GM18868 (cell line): Measurements from ENCODE around the gene UNC45B.
A peak's percentile ranks its signal among the peaks of the same experiment; 100 is the strongest.
"Not testable (repeated sequence)": the region's sequence is repeated elsewhere in the genome, so short reads cannot be mapped to it uniquely, and the experiment has no call there.

Experiments
- ATAC-seq: cut with Tn5 transposase; IDR thresholded peaks from one replicate; pipeline ENCODE4 v1.9.1; 2021; ENCODE audit warnings: mild to moderate bottlenecking, moderate library complexity; ENCODE audit not compliant: unreplicated experiment

UNC45B gene

GRCh38 chr17:35147375-35147905, at the start of gene UNC45B:
TSS of gene UNC45B (plus strand) at chr17:35147817. CDS start at chr17:35148264, 447 bp downstream.
- no peak for ATAC-seq

GRCh38 chr17:35099908-35100307, 47.7 kb upstream of the UNC45B start:
- no peak for ATAC-seq

- no peak for ATAC-seq
These were observed 46.6 kb upstream of the UNC45B start for GRCh38 chr17:35101036-35101435.

GRCh38 chr17:35101725-35102124, 45.9 kb upstream of the UNC45B start:
- ATAC-seq, result no peak

- no peak for ATAC-seq
These were observed 44.3 kb upstream of the UNC45B start for GRCh38 chr17:35103271-35103670.

- no peak for ATAC-seq
These were observed 42.7 kb upstream of the UNC45B start for GRCh38 chr17:35104844-35105450.

GRCh38 chr17:35110791-35111190, 36.8 kb upstream of the UNC45B start:
- ATAC-seq, result not testable (repeated sequence)

- no peak for ATAC-seq
These were observed 30.8 kb upstream of the UNC45B start for GRCh38 chr17:35116845-35117244.

- peak; percentile 41 for ATAC-seq
These were observed 29.6 kb upstream of the UNC45B start for GRCh38 chr17:35117984-35118383.

- peak; percentile 78 for ATAC-seq
These were observed 28.0 kb upstream of the UNC45B start, which contains the start of gene RAD51D for GRCh38 chr17:35119370-35120165. TSS of gene RAD51D (minus strand) at chr17:35119860. CDS start at chr17:35119613, 247 bp downstream.

- ATAC-seq, result no peak
These were observed 26.3 kb upstream of the UNC45B start, which contains the start of gene FNDC8 for GRCh38 chr17:35121315-35121714. TSS of gene FNDC8 (plus strand) at chr17:35121615. CDS start at chr17:35121694, 79 bp downstream.

GRCh38 chr17:35127751-35128514, 19.7 kb upstream of the UNC45B start:
- ATAC-seq, result no peak

- no peak for ATAC-seq
These were observed 18.3 kb upstream of the UNC45B start for GRCh38 chr17:35129154-35129972.

- no peak for ATAC-seq
These were observed 17.7 kb upstream of the UNC45B start for GRCh38 chr17:35129973-35130351.

GRCh38 chr17:35130392-35130791, 17.2 kb upstream of the UNC45B start:
- ATAC-seq, result no peak

GRCh38 chr17:35132099-35132498, 15.5 kb upstream of the UNC45B start:
- no peak for ATAC-seq

GRCh38 chr17:35132816-35133550, 14.6 kb upstream of the UNC45B start:
- no peak for ATAC-seq

GRCh38 chr17:35135322-35135721, 12.3 kb upstream of the UNC45B start:
- ATAC-seq, result no peak

- ATAC-seq, result no peak
These were observed 9.4 kb upstream of the UNC45B start for GRCh38 chr17:35138218-35138617.
